22Rv1 (cell line): ENCODE measurements around the gene UGT1A8.

ENCODE experiments used
- CTCF ChIP-seq: fragments of 450-650 bp; IDR thresholded peaks from 2 replicates; pipeline ENCODE4 v1.5.1; 2017; ENCODE audit warnings: mild to moderate bottlenecking
- ZFX ChIP-seq: fragments of 450-650 bp; IDR thresholded peaks from 2 replicates; pipeline ENCODE4 v1.6.1; 2017; ENCODE audit warnings: antibody characterized with exemption, borderline replicate concordance

- TF ChIP-seq CTCF (no peak), ZFX (no peak)
These were observed 88.6 kb downstream of the UGT1A8 start for GRCh38 chr2:233705911-233706506.
